Prostate gland (tissue), 2 donors: ENCODE measurements around the gene DACH1. TPM values are rescaled to one million over a fixed set of nuclear protein-coding genes. Genes with fewer than 3 reads are reported as not detected.

ENCODE experiments used
- DNase-seq: peaks from one replicate; pipeline ENCODE4 v3.0.0-alpha.2; 2019; ENCODE audit warnings: low spot score
- H3K27ac ChIP-seq, 2 donors: fragments of 200-600 bp; sonication (generic); 2 replicates each; pipeline ENCODE4 v1.5.1; 2017 to 2019
- H3K27me3 ChIP-seq: fragments of 200-600 bp; sonication (generic); replicated peaks from 2 replicates; pipeline ENCODE4 v1.5.1; 2019; ENCODE audit not compliant: insufficient read depth
- H3K36me3 ChIP-seq, 2 donors: fragments of 200-600 bp; sonication (generic); 1 replicate in 1 of 2; 2 replicates in 1 of 2; pipeline versions ENCODE4 v1.5.1 to v1.8.1; 2017 to 2019
- H3K4me1 ChIP-seq: fragments of 200-600 bp; sonication (generic); replicated peaks from 2 replicates; pipeline ENCODE4 v1.5.1; 2019
- H3K4me3 ChIP-seq, 2 donors: fragments of 200-600 bp; sonication (generic); 2 replicates each; pipeline ENCODE4 v1.5.1; 2017 to 2019
- H3K9me3 ChIP-seq: fragments of 200-600 bp; sonication (generic); 2 replicates; pipeline ENCODE4 v1.5.1; 2017
- CTCF ChIP-seq, 4 experiments: fragments of 200-600 bp in 2 of 4; fragments of 450-650 bp in 2 of 4; sonication (generic) in 2 of 4; IDR thresholded peaks; 1 replicate in 3 of 4; 2 replicates in 1 of 4; pipeline ENCODE4 v1.5.1; 2016 to 2019; ENCODE audit warnings: antibody characterized with exemption in 4 of 4, mild to moderate bottlenecking in 2 of 4, moderate library complexity in 2 of 4
- POLR2A ChIP-seq: fragments of 450-650 bp; IDR thresholded peaks from one replicate; pipeline ENCODE4 v1.6.1; 2016; ENCODE audit warnings: antibody characterized with exemption, mild to moderate bottlenecking
- POLR2AphosphoS5 ChIP-seq: sonication (generic); formaldehyde crosslinking; IDR thresholded peaks from one replicate; pipeline ENCODE4 v1.6.1; 2017; ENCODE audit warnings: antibody characterized with exemption
- WGBS: methylation state at CpG from one replicate; pipeline ENCODE4 v1.1.5; 2018; 5-methylcytosine and 5-hydroxymethylcytosine counted together
- intact Hi-C: fragments of 100-400 bp; cut with DNase I; formaldehyde crosslinking; loops from one replicate; pipeline ENCODE4 v1.14.2; 2022
- total RNA-seq, 2 donors: library from RNA; depleted of rRNA; stranded (reverse); fragments of >200 nt; gene quantifications; one replicate each; pipeline ENCODE4 v1.1.0, GENCODE V29; 2016

Gene DACH1
- total RNA-seq, 2 donors from 2014 or later, result 14.6 to 18.0 TPM

- no peaks in the 10 kb centered on the region for H3K4me1 ChIP-seq
- TF ChIP-seq CTCF (IDR thresholded peaks at IDR 0.05) (no peak), POLR2A (no peak), POLR2AphosphoS5 (no peak)
- H3K9me3 ChIP-seq, result no peaks in the 10 kb centered on the region
- 0% methylated on average over 21 of the region's 21 CpGs for WGBS
- no peaks in the 10 kb centered on the region for H3K36me3 ChIP-seq
- DNase-seq, result no peak
- peak overlapping the region; percentile 84 to 87 for H3K27ac ChIP-seq
- no peaks in the 10 kb centered on the region for H3K27me3 ChIP-seq
- H3K4me3 ChIP-seq, result peak overlapping the region; percentile 71 to 72
- intact Hi-C loops, result no loop called here
Observed at GRCh38 chr13:71865874-71866334, 1.1 kb downstream of the DACH1 start.

DNA sequence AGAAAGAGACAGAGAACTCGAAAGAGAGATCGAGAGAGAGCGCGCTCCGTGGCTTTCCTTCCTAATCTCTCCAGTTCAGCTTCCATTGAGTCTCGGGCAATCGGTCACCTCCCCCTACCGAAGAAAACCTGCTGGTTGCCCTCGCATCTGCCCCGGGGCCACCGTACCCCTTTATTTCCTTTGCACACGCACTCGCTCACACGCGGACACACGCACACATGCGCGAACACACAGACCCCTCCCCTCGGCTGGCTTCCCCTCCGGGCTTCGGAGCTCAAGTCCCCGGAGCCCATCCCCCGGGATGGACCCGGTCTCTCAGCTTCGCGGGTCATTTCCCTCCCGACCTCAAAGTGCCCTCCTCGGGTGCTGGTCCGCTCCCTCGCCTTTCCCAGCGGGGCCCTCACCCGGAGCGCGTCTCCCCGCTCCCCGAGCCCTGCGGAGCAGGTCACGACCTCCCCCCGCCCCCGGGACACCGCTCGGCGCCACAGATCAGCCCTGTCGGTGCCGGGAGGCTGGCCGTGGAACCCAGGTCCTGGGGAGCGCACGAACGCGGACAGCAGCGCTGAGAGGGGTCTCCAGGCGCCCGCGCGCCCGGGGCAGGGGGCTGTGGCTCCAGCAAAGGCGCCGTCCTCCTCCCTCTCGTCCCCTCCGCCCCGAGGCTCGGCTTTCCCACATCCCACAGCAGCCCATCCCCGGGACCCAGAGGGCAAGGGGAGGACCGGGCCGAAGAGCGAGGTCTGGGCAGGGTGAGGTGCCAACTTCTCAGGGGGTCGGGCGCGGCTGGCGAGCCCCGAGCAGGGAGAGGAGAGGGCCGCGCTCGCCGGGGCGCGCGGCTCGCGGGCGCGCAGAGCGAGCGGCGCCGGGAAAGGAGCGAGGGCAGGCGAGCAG, 1.8 kb downstream of the DACH1 start:
- WGBS, result under 1% methylated on average over 82 of the region's 88 CpGs
- TF ChIP-seq CTCF (IDR thresholded peaks at IDR 0.05) (no peak), POLR2AphosphoS5 (no peak), POLR2A (no peak)

DNA sequence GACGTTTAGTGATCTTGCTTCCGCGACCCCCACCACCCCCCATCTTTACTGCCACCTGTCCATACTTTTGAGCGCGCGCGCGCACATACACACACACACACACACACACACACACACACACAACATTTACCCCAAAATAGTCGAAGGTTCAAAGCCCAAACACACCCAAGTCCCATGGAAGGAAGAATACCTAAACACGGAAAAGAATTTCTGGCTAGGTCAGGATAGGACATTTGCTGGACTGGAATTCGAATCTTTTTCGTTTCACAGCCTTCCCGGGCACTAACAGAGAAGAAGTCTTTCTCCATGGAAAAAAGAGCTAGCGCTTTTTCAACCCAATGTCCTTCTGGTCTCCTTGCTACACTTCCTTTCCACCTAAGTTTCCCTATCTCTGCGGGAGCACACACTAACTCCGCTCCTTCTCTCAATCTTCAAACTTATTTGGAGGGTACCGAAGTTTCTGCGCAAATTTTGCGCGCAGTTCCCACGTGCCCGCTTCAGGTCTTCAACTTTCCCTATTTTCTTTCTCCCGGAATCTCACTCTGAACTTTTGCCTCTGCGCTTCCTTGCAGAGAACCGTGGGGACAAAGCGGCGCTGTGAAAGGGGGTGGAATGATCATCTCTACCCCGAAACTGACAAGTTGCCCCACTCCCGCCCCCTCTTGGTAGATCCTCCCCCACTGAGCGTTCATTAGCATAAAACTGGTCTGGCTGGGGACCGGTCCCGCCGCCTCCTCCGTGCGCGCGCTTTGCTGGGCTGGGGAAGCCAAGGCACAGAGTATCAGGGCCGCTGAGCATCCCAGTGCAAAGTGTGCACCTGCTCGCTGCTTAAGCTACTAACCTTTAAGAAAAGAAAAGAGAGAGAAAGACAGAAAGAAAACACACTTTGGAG, 2.7 kb downstream of the DACH1 start:
- Histone ChIP-seq H3K27me3 (no peaks in the 10 kb centered on the region), H3K27ac (peak overlapping the region; percentile 84 to 87), H3K36me3 (no peaks in the 10 kb centered on the region), H3K4me3 (peak overlapping the region; percentile 71 to 72), H3K9me3 (no peaks in the 10 kb centered on the region), H3K4me1 (no peaks in the 10 kb centered on the region)
- intact Hi-C loops, result no loop called here
- DNase-seq, result peak; percentile 85
- WGBS, result 2% methylated on average over 39 of the region's 39 CpGs
- TF ChIP-seq POLR2AphosphoS5 (no peak), CTCF (IDR thresholded peaks at IDR 0.05) (peak in 2 of 4 experiments; percentile 14 to 20), POLR2A (peak; percentile 31)

More for the DNA sequence above, 1.8 kb downstream of the DACH1 start:
- H3K9me3 ChIP-seq, result no peaks in the 10 kb centered on the region
- no peak for DNase-seq
- H3K4me3 ChIP-seq, result peak overlapping the region; percentile 71 to 72
- H3K27me3 ChIP-seq, result no peaks in the 10 kb centered on the region
- peak overlapping the region; percentile 84 to 87 for H3K27ac ChIP-seq
- H3K36me3 ChIP-seq, result no peaks in the 10 kb centered on the region
- no peaks in the 10 kb centered on the region for H3K4me1 ChIP-seq
- intact Hi-C loops, result no loop called here

DNA sequence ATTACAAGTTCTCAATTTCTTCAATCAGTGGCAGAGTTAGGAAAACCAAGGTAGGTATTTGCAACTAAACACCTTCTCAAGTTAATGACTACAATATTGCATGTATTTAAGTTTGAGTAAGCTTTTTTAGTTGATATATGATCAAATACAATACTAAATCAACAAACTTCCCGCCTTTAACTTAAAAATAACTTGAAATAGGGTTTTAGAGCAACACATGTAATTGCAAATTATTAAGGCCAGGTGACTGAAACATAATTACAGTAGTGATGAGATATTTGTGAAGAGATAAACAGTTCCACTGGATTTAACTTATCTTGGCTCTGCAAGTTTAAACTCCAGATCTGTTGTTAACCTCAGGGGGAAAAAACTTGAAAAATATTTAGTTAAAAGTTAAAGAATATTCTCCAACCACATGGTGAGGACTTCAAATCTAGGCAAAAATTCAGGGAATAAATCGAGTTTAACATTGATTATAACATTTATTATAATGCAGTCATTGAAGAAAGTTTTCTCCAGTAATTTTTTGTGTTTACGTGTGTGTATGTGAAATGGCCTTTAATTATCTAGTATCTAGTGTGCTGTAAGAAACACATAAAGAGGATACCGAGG, 3.6 kb downstream of the DACH1 start:
- H3K4me3 ChIP-seq, result peak overlapping the region in 1 of 2 donors; percentile 72
- H3K4me1 ChIP-seq, result no peaks in the 10 kb centered on the region
- H3K9me3 ChIP-seq, result no peaks in the 10 kb centered on the region
- WGBS, result 22% methylated on average over 4 of the region's 4 CpGs
- no peaks in the 10 kb centered on the region for H3K27me3 ChIP-seq
- intact Hi-C loops, result no loop called here
- H3K36me3 ChIP-seq, result no peaks in the 10 kb centered on the region
- H3K27ac ChIP-seq, result no peak overlapping the region
- no peak for TF ChIP-seq POLR2AphosphoS5
- TF ChIP-seq POLR2A, result no peak
- no peak for TF ChIP-seq CTCF (IDR thresholded peaks at IDR 0.05)
- DNase-seq, result no peak
